Measurements from ENCODE around the gene TLK1.

Gene TLK1

GRCh38 chr2:170966648-170967396 lies 193.9 kb downstream of the TLK1 start:
- H3K27ac ChIP-seq, result no peak overlapping the region
- peak; percentile 64 for TF ChIP-seq CTCF (conservative IDR thresholded peaks at IDR 0.05)

- TF ChIP-seq CTCF (conservative IDR thresholded peaks at IDR 0.05), result no peak
- H3K27ac ChIP-seq, result 0 out of 2 replicates have a peak overlapping the region, but pooled peaks have one; percentile 20
These were observed 195.1 kb downstream of the TLK1 start for GRCh38 chr2:170965446-170966225.

- no peak overlapping the region for H3K27ac ChIP-seq
- no peak for TF ChIP-seq CTCF (conservative IDR thresholded peaks at IDR 0.05)
These were observed 197.3 kb downstream of the TLK1 start for GRCh38 chr2:170963386-170963785.

- no peak overlapping the region for H3K27ac ChIP-seq
- no peak for TF ChIP-seq CTCF (conservative IDR thresholded peaks at IDR 0.05)
These were observed 206.8 kb downstream of the TLK1 start for GRCh38 chr2:170953941-170954340.

- no peak overlapping the region for H3K27ac ChIP-seq
These were observed 210.4 kb downstream of the TLK1 start for GRCh38 chr2:170950221-170950761.

GRCh38 chr2:170949415-170949814 lies 211.3 kb downstream of the TLK1 start:
- TF ChIP-seq CTCF (conservative IDR thresholded peaks at IDR 0.05), result no peak
- H3K27ac ChIP-seq, result no peak overlapping the region

More at GRCh38 chr2:170950221-170950761, 210.4 kb downstream of the TLK1 start:
- no peak for TF ChIP-seq CTCF (conservative IDR thresholded peaks at IDR 0.05)

GRCh38 chr2:170944545-170944944 lies 216.1 kb downstream of the TLK1 start:
- no peak for TF ChIP-seq CTCF (conservative IDR thresholded peaks at IDR 0.05)
- H3K27ac ChIP-seq, result no peak overlapping the region
